ENCODE data around the gene FOXP1. TPM values are rescaled to one million over a fixed set of nuclear protein-coding genes. Genes with fewer than 3 reads are reported as not detected.

FOXP1 gene
- total and polyA plus RNA-seq, 4 donors = 15.2 to 263 (median 110) TPM

GRCh38 chr3:71391361-71391760, 192.2 kb downstream of the FOXP1 start:
- intact Hi-C loops (cut with DNase I) = loop anchor here in 1 of 2 donors (10.0 kb wide), 1 partner anchor 193 kb away; the partner anchor contains the start of gene FOXP1
- Histone ChIP-seq H3K36me3 (ENCODE audit: control insufficient read depth in 1 of 2, insufficient read depth in 2 of 2, low read length in 1 of 2) (no peaks in the 10 kb centered on the region), H3K4me1 (ENCODE audit: control insufficient read depth in 1 of 2, insufficient read depth in 2 of 2, low read length in 2 of 2) (peaks cover 3% of the 10 kb centered on the region in 2 donors), H3K9me3 (ENCODE audit: control insufficient read depth, low read length) (no peaks in the 10 kb centered on the region), H3K4me3 (ENCODE audit: low read length in 2 of 2) (no peak overlapping the region), H3K27me3 (ENCODE audit: control insufficient read depth in 1 of 2, insufficient read depth in 2 of 2, low read length in 1 of 2) (no peaks in the 10 kb centered on the region), H3K27ac (ENCODE audit: low read depth in 1 of 2, low read length in 2 of 2) (no peak overlapping the region)
- DNase-seq (no peak), ATAC-seq (ENCODE audit: low FRiP score) (no peak)
- WGBS, 2 donors = 93% methylated on average over 7 of the region's 7 CpGs

DNA sequence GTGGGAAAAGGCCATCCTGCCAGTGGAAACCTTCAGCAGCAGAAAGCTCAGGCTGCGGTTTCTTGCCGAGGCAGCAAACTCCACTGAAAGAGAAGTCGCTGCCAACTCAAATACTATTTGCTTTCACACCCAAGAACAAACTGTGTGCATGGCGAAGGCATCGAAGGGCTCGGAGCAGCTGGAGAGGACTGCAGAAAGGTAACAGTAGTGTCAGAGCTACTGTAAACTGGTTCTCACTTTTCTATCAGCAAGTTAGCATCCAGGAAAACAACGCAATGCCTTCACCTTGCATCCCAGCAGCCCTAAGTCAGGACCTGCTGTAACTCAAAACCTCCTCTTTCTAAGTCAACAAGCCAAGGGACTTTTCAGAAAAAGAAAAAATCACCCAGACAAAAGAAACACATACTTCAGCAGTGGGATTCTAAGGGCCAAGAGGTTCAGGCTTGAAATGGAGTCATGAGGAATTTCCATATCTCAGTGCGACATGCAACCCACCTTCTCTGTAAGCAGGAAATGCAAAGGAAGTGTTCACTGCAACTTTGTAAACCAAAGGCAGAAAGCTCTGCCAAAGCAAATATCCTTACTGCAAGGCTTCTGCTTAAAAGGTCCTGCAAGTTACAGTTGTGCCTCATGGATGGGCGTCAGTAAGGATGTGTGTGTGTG, 193.5 kb downstream of the FOXP1 start:
- 4 to 5% methylated on average over 9 of the region's 9 CpGs for WGBS, 2 donors

GRCh38 chr3:71389191-71389590, 194.3 kb downstream of the FOXP1 start:
- Histone ChIP-seq H3K4me1 (ENCODE audit: control insufficient read depth in 1 of 2, insufficient read depth in 2 of 2, low read length in 2 of 2) (peaks cover 3 to 6% of the 10 kb centered on the region in 2 donors), H3K9me3 (ENCODE audit: control insufficient read depth, low read length) (no peaks in the 10 kb centered on the region), H3K27me3 (ENCODE audit: control insufficient read depth in 1 of 2, insufficient read depth in 2 of 2, low read length in 1 of 2) (no peaks in the 10 kb centered on the region), H3K36me3 (ENCODE audit: control insufficient read depth in 1 of 2, insufficient read depth in 2 of 2, low read length in 1 of 2) (no peaks in the 10 kb centered on the region), H3K27ac (ENCODE audit: low read depth in 1 of 2, low read length in 2 of 2) (no peak overlapping the region), H3K4me3 (ENCODE audit: low read length in 2 of 2) (no peak overlapping the region)
- 60 to 63% methylated on average over 10 of the region's 10 CpGs for WGBS, 2 donors
- intact Hi-C loops (cut with DNase I) = loop anchor here in 1 of 2 donors (10.0 kb wide), 1 partner anchor 144 kb away; no protein-coding TSS in a partner anchor
- DNase-seq = no peak
- no peak for ATAC-seq (ENCODE audit: low FRiP score)

More for the DNA sequence above, 193.5 kb downstream of the FOXP1 start:
- H3K4me3 ChIP-seq (ENCODE audit: low read length in 2 of 2) = no peak overlapping the region
- no peaks in the 10 kb centered on the region for H3K9me3 ChIP-seq (ENCODE audit: control insufficient read depth, low read length)
- peak; percentile 76 for ATAC-seq (ENCODE audit: low FRiP score)
- intact Hi-C loops (cut with DNase I) = loop anchor here (10.0 kb wide), 2 partner anchors 145 to 195 kb away; partner anchors contain the start of gene FOXP1 (in 1 of the 2)
- H3K27ac ChIP-seq (ENCODE audit: low read depth in 1 of 2, low read length in 2 of 2) = peak overlapping the region in 1 of 2 donors; percentile 37
- no peaks in the 10 kb centered on the region for H3K36me3 ChIP-seq (ENCODE audit: control insufficient read depth in 1 of 2, insufficient read depth in 2 of 2, low read length in 1 of 2)
- no peaks in the 10 kb centered on the region for H3K27me3 ChIP-seq (ENCODE audit: control insufficient read depth in 1 of 2, insufficient read depth in 2 of 2, low read length in 1 of 2)
- H3K4me1 ChIP-seq (ENCODE audit: control insufficient read depth in 1 of 2, insufficient read depth in 2 of 2, low read length in 2 of 2) = peaks cover 2 to 3% of the 10 kb centered on the region in 2 donors
- DNase-seq = peak in 1 of 2 donors; percentile 84

GRCh38 chr3:71388535-71389120, 194.9 kb downstream of the FOXP1 start:
- ATAC-seq (ENCODE audit: low FRiP score) (no peak), DNase-seq (no peak)
- H3K9me3 ChIP-seq (ENCODE audit: control insufficient read depth, low read length) = no peaks in the 10 kb centered on the region
- H3K36me3 ChIP-seq (ENCODE audit: control insufficient read depth in 1 of 2, insufficient read depth in 2 of 2, low read length in 1 of 2) = no peaks in the 10 kb centered on the region
- no peak overlapping the region for H3K27ac ChIP-seq (ENCODE audit: low read depth in 1 of 2, low read length in 2 of 2)
- WGBS, 2 donors = 83 to 85% methylated on average over 6 of the region's 6 CpGs
- intact Hi-C loops (cut with DNase I) = loop anchor here in 1 of 2 donors (10.0 kb wide), 1 partner anchor 144 kb away; no protein-coding TSS in a partner anchor
- peaks cover 3 to 8% of the 10 kb centered on the region in 2 donors for H3K4me1 ChIP-seq (ENCODE audit: control insufficient read depth in 1 of 2, insufficient read depth in 2 of 2, low read length in 2 of 2)
- H3K27me3 ChIP-seq (ENCODE audit: control insufficient read depth in 1 of 2, insufficient read depth in 2 of 2, low read length in 1 of 2) = no peaks in the 10 kb centered on the region
- H3K4me3 ChIP-seq (ENCODE audit: low read length in 2 of 2) = no peak overlapping the region

- Histone ChIP-seq H3K4me3 (ENCODE audit: low read length in 2 of 2) (no peak overlapping the region), H3K4me1 (ENCODE audit: control insufficient read depth in 1 of 2, insufficient read depth in 2 of 2, low read length in 2 of 2) (peaks cover 3 to 8% of the 10 kb centered on the region in 2 donors), H3K9me3 (ENCODE audit: control insufficient read depth, low read length) (no peaks in the 10 kb centered on the region), H3K36me3 (ENCODE audit: control insufficient read depth in 1 of 2, insufficient read depth in 2 of 2, low read length in 1 of 2) (no peaks in the 10 kb centered on the region), H3K27me3 (ENCODE audit: control insufficient read depth in 1 of 2, insufficient read depth in 2 of 2, low read length in 1 of 2) (no peaks in the 10 kb centered on the region), H3K27ac (ENCODE audit: low read depth in 1 of 2, low read length in 2 of 2) (no peak overlapping the region)
- ATAC-seq (ENCODE audit: low FRiP score) (no peak), DNase-seq (no peak)
- 90 to 94% methylated on average over 8 of the region's 8 CpGs for WGBS, 2 donors
- intact Hi-C loops (cut with DNase I) = loop anchor here in 1 of 2 donors (10.0 kb wide), 1 partner anchor 143 kb away; no protein-coding TSS in a partner anchor
Measured at GRCh38 chr3:71387586-71387985, 195.9 kb downstream of the FOXP1 start.

DNA sequence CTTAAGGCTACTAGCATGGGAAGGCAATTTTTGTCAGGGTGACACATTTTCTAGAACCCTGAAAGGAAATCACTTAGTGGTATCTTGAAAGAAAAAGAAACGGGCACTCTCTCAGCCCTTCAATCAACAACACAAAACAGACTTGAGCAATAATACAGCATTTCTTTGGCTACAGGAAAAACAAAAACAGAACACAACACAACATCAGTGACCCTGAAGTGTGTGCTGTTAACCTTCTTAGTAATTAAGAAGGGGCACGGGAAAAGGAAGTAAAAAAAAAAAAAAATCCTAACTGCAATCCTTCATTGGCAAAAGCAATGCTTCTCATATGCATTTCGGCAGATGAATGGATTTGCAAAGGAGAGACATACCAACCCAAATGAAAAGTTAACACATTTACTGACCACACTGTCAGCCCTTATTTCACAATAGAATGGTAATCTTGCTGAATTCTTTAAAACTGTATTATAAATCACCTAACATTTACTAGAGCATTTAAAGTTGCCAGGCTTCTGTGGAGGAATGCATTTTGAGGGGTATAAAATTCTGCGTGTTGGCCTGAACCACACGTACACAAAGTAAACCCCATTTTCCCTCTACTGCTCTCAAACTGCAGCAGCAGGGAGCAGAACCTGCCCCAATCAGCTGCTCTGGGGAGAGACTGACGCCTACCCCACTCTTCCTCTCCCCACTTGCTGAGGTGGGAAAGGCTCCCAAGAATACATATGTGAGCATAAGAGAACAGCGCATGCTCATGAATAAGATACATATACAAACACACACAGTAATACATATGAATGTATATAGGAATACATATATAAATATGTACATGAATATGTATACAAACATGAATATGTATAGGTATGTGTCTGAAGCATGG, 198.5 kb downstream of the FOXP1 start:
- H3K4me1 ChIP-seq (ENCODE audit: control insufficient read depth in 1 of 2, insufficient read depth in 2 of 2, low read length in 2 of 2) = peaks cover 1 to 8% of the 10 kb centered on the region in 2 donors
- H3K36me3 ChIP-seq (ENCODE audit: control insufficient read depth in 1 of 2, insufficient read depth in 2 of 2, low read length in 1 of 2) = no peaks in the 10 kb centered on the region
- no peak overlapping the region for H3K27ac ChIP-seq (ENCODE audit: low read depth in 1 of 2, low read length in 2 of 2)
- no peaks in the 10 kb centered on the region for H3K9me3 ChIP-seq (ENCODE audit: control insufficient read depth, low read length)
- H3K4me3 ChIP-seq (ENCODE audit: low read length in 2 of 2) = no peak overlapping the region
- DNase-seq (no peak), ATAC-seq (ENCODE audit: low FRiP score) (no peak)
- no peaks in the 10 kb centered on the region for H3K27me3 ChIP-seq (ENCODE audit: control insufficient read depth in 1 of 2, insufficient read depth in 2 of 2, low read length in 1 of 2)
- intact Hi-C loops (cut with DNase I) = loop anchor here in 1 of 2 donors (10.0 kb wide), 1 partner anchor 140 kb away; no protein-coding TSS in a partner anchor
- 79 to 80% methylated on average over 7 of the region's 7 CpGs for WGBS, 2 donors

DNA sequence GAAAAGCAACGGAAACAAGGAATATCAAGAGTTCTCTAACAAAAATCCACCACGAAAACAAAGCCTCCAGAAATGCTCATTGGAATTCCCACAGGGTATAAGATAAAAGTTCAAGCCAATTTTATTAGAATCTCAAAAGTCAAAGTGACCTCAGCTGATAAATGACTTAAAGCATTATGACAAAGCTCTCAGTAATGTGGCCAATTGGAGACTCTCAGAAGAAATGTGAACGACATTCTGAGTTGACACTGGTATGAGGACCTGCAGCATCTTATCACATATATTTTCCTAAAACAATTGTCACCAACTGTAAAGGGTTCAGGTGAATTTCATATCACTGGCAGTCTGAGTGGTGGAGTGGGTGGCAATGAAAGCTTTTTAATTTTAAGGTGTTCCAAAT, 199.1 kb downstream of the FOXP1 start:
- no peak overlapping the region for H3K4me3 ChIP-seq (ENCODE audit: low read length in 2 of 2)
- H3K36me3 ChIP-seq (ENCODE audit: control insufficient read depth in 1 of 2, insufficient read depth in 2 of 2, low read length in 1 of 2) = no peaks in the 10 kb centered on the region
- 2 to 7% methylated on average over 3 of the region's 3 CpGs for WGBS, 2 donors
- peaks cover 1 to 8% of the 10 kb centered on the region in 2 donors for H3K4me1 ChIP-seq (ENCODE audit: control insufficient read depth in 1 of 2, insufficient read depth in 2 of 2, low read length in 2 of 2)
- H3K27ac ChIP-seq (ENCODE audit: low read depth in 1 of 2, low read length in 2 of 2) = no peak overlapping the region
- H3K27me3 ChIP-seq (ENCODE audit: control insufficient read depth in 1 of 2, insufficient read depth in 2 of 2, low read length in 1 of 2) = no peaks in the 10 kb centered on the region
- H3K9me3 ChIP-seq (ENCODE audit: control insufficient read depth, low read length) = no peaks in the 10 kb centered on the region
- ATAC-seq (ENCODE audit: low FRiP score) (no peak), DNase-seq (no peak)
- intact Hi-C loops (cut with DNase I) = loop anchor here in 1 of 2 donors (10.0 kb wide), 1 partner anchor 140 kb away; no protein-coding TSS in a partner anchor

- peak; percentile 63 for ATAC-seq (ENCODE audit: low FRiP score)
- Histone ChIP-seq H3K27ac (ENCODE audit: low read depth in 1 of 2, low read length in 2 of 2) (peak overlapping the region in 1 of 2 donors; percentile 57), H3K4me3 (ENCODE audit: low read length in 2 of 2) (no peak overlapping the region), H3K4me1 (ENCODE audit: control insufficient read depth in 1 of 2, insufficient read depth in 2 of 2, low read length in 2 of 2) (peaks cover 1 to 8% of the 10 kb centered on the region in 2 donors), H3K36me3 (ENCODE audit: control insufficient read depth in 1 of 2, insufficient read depth in 2 of 2, low read length in 1 of 2) (no peaks in the 10 kb centered on the region), H3K9me3 (ENCODE audit: control insufficient read depth, low read length) (no peaks in the 10 kb centered on the region), H3K27me3 (ENCODE audit: control insufficient read depth in 1 of 2, insufficient read depth in 2 of 2, low read length in 1 of 2) (no peaks in the 10 kb centered on the region)
- intact Hi-C loops (cut with DNase I) = loop anchor here in 1 of 2 donors (10.0 kb wide), 1 partner anchor 135 kb away; no protein-coding TSS in a partner anchor
- 22 to 28% methylated on average over 3 of the region's 3 CpGs for WGBS, 2 donors
- DNase-seq = no peak
Measured at GRCh38 chr3:71380096-71380495, 203.4 kb downstream of the FOXP1 start.
